GM19239 (cell line): ENCODE measurements around the gene PRDM16.

Experiments
- DNase-seq: peaks from one replicate; pipeline ENCODE4 v3.0.0; 2011; ENCODE audit warnings: low spot score; ENCODE audit not compliant: insufficient read length
- FAIRE-seq: peaks from 2 replicates; lab custom pipeline; 2011; peaks lifted over from hg19 to GRCh38; lab: Jason Lieb, UNC

The PRDM16 gene

GRCh38 chr1:3094863-3095780, 26.1 kb downstream of the PRDM16 start:
- DNase-seq (no peak), FAIRE-seq (no peak)

GRCh38 chr1:3096345-3096744, 27.3 kb downstream of the PRDM16 start:
- no peak for FAIRE-seq
- no peak for DNase-seq

- FAIRE-seq = no peak
Measured at GRCh38 chr1:3097231-3097630, 28.2 kb downstream of the PRDM16 start.

DNA sequence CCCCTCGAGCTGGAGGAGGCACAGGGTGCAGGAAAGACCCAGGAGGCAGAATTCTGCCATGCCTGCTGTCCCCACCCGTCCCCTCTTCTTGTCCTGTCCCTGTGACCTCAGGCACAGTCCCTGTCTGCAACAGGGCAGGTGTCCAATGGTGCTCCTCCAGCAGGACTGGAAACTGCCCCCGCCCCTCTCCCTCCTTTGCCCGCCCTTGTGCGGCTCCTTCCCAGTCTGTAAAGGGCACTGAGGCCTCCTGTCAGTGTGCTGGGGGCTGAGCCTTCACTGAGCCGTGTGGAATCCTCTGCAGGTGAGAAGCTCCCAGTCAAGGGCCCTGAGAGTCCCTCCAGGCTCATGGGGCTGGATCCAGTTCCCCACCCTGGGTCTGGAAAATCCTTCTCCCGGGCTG, 28.9 kb downstream of the PRDM16 start:
- no peak for DNase-seq
- FAIRE-seq = no peak

More at GRCh38 chr1:3097231-3097630, 28.2 kb downstream of the PRDM16 start:
- no peak for DNase-seq

DNA sequence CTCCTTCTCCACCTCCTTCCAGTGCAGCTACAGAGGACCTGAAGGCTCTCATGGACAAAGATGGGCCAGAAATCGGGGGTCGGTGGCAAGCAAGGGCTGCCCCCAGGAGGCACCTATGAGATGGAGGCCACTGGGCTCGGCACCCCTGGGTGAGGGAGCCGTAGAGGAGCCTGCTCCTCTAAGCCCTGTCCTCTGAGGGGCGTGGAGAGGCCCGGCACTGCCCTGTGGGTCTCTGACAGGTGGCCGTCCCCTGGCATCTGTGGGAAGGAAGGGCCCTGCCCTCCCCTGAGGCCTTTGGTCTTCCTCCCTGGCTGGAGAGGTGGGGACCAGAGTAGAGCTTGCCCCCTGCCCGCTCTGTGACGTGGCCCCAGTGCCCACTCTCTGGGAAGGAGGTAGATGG, 30.9 kb downstream of the PRDM16 start:
- DNase-seq (no peak), FAIRE-seq (no peak)

- DNase-seq (no peak), FAIRE-seq (no peak)
Measured at GRCh38 chr1:3101124-3101939, 32.3 kb downstream of the PRDM16 start.

GRCh38 chr1:3102641-3103040, 33.6 kb downstream of the PRDM16 start:
- DNase-seq = no peak
- no peak for FAIRE-seq

DNA sequence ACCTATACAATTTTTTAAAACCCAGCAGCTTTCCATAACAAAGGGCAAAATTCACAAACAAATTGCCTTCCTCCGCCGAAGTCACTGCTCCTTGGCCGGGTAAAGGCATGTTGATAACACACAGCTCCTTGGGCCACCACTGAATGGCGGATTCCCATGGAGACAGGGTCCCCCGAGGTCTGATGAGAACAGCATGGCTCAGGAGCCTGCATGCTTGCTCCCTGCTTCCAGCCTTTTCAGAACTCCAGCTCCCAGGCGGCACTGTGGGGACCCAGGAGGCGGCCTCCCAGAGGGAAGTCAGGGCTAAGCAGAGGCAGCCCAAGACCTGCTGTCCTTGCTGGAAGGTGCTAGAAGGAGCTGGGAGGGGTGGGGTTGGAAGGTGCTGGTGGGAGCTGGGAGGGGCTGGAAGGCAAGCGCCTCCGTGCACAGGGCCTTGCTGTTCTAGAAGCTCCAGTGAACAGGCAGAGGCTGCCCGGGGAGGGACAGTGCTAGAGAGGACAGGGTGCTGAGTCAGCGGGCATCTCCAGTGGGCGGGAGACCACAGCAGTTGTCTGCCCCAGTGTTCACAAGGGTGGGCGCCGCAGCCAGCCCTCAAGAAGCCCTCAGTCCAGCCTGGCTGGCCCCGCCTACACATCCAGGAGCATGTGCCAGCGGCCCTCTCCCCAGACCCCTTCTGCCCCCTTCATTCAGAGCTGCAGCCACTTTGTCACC, 35.1 kb downstream of the PRDM16 start:
- FAIRE-seq = no peak

DNA sequence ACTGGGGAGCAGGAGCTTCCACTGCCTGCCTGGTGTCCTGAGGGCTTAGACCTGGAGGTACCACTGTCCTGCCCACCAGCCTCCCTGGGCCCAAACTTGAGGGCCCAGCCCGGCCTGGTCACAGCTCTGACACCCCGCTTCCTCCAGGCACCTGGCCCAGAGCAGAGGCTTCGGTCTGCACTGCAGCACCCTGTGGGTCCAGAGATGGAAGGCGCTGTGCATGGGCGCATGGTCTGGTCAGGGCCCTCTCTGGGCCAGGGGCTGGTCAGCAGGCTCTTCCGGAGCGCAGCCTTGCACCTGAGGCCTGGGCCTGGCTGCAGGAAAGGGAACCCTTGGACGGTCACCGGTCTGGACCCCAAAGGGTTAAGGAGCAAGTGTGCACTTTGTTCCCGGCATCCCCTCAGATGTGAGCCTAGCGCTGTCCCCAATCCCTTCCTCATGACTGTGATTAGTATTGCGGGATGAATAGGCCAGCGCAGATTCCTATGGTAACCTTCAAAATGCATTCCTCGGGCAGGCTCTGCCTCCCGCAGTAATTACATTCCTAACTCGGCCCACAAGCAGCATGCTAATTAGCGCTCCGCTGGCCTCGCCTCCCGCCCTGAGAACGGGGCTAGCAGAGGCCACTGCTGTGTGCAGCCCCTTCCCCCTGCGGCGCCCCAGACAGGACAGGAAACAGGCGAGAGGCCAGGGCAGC, 36.3 kb downstream of the PRDM16 start:
- DNase-seq = no peak
- no peak for FAIRE-seq

More for the DNA sequence above, 35.1 kb downstream of the PRDM16 start:
- DNase-seq = no peak

- FAIRE-seq = no peak
Measured at GRCh38 chr1:3106216-3106615, 37.2 kb downstream of the PRDM16 start.

GRCh38 chr1:3107201-3107600, 38.2 kb downstream of the PRDM16 start:
- FAIRE-seq = no peak

More at GRCh38 chr1:3106216-3106615, 37.2 kb downstream of the PRDM16 start:
- no peak for DNase-seq

GRCh38 chr1:3109355-3109754, 40.4 kb downstream of the PRDM16 start:
- no peak for FAIRE-seq
- no peak for DNase-seq

More at GRCh38 chr1:3107201-3107600, 38.2 kb downstream of the PRDM16 start:
- no peak for DNase-seq

GRCh38 chr1:3111348-3112021, 42.5 kb downstream of the PRDM16 start:
- FAIRE-seq (no peak), DNase-seq (no peak)

DNA sequence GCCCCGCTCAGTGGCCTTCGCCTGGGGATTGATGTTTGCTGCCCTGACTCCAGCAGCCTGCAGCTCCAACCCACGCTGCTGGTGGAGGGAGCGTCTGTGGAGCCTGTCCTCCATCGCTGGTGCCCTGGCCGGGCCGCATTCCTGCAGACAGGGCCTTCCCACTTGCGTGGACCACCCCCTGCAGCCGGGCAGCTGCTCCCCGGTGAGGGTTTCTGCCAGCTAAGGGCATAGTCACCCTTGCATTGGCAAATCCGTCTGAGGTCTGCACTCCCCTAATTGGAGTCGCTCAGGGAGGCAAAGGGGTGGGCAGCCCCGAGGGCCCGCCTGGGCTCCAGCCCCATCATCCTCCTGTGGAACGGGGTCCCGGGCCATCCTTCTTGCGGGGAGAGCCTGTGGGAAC, 43.5 kb downstream of the PRDM16 start:
- no peak for FAIRE-seq
- no peak for DNase-seq

GRCh38 chr1:3113047-3113740, 44.2 kb downstream of the PRDM16 start:
- DNase-seq (no peak), FAIRE-seq (no peak)

DNA sequence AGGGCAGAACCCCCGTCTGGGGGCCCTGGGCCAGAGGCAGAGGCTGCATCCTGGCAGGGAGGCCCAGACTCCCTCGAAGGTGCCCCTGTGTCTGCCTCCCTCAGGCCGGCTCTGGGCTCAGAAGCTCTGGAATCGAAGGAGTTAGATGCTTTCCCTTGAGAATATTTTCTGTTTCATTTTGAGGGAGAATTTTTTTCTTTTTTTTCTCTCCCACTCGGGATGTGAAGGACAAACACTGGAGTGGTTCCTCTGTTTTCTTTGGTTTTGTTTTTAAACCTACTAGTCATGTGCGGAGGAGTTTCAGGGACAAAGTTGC, 44.7 kb downstream of the PRDM16 start:
- FAIRE-seq (no peak), DNase-seq (no peak)

- FAIRE-seq (no peak), DNase-seq (no peak)
Measured at GRCh38 chr1:3114131-3114744, 45.2 kb downstream of the PRDM16 start.

DNA sequence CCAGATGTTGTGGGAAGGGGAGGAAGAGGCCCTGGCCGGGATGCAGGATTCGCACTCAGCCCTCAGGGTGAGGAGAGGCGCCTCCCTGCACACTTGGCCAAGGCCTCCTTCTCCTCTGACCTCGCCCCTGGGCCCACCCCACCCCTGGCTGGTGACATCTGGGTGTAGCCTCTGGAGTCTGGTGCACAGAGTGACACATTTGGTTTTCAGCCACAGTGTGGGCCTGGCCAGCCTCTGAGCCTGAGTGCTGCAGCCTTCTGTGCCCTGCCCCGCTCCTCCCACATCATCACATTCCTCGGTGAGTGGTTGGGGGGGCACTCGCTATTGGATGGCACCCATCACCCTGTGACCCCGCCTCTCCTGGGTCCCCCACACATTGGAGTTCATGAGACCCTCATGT, 45.8 kb downstream of the PRDM16 start:
- FAIRE-seq (no peak), DNase-seq (no peak)
